Measurements from ENCODE around the gene LPIN2. TPM values are rescaled to one million over a fixed set of nuclear protein-coding genes. Genes with fewer than 3 reads are reported as not detected.

The LPIN2 gene
- total and polyA plus RNA-seq, 10 donors = 4.0 to 79.7 (median 51.3) TPM

- 61 to 76% (median 69%) methylated on average over 2 of the region's 2 CpGs for WGBS, 5 donors
Observed at GRCh38 chr18:3042379-3042778, 29.4 kb upstream of the LPIN2 start.

GRCh38 chr18:3041843-3042242, 28.9 kb upstream of the LPIN2 start:
- Histone ChIP-seq H3K27ac (peak overlapping the region in 5 of 8 donors; percentile 2 to 54 (median 42)), H3K9me3 (no peaks in the 10 kb centered on the region), H3K27me3 (replicated peaks in 1 of 7) (peaks cover 0 to 5% (median 0%) of the 10 kb centered on the region in 7 donors), H3K4me1 (peaks cover 3 to 48% (median 23%) of the 10 kb centered on the region in 6 donors), H3K4me3 (no peak overlapping the region), H3K36me3 (no peaks in the 10 kb centered on the region)
- no peak for DNase-seq
- intact Hi-C loops (cut with DNase I; ENCODE audit: low total_unique reads) = no loop called here
- 72 to 84% (median 75%) methylated on average over 5 of the region's 5 CpGs for WGBS, 5 donors
- TF ChIP-seq POLR2A (IDR thresholded peaks at IDR 0.05) = no peak
- TF ChIP-seq, protein P1, sequence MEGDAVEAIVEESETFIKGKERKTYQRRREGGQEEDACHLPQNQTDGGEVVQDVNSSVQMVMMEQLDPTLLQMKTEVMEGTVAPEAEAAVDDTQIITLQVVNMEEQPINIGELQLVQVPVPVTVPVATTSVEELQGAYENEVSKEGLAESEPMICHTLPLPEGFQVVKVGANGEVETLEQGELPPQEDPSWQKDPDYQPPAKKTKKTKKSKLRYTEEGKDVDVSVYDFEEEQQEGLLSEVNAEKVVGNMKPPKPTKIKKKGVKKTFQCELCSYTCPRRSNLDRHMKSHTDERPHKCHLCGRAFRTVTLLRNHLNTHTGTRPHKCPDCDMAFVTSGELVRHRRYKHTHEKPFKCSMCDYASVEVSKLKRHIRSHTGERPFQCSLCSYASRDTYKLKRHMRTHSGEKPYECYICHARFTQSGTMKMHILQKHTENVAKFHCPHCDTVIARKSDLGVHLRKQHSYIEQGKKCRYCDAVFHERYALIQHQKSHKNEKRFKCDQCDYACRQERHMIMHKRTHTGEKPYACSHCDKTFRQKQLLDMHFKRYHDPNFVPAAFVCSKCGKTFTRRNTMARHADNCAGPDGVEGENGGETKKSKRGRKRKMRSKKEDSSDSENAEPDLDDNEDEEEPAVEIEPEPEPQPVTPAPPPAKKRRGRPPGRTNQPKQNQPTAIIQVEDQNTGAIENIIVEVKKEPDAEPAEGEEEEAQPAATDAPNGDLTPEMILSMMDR (IDR thresholded peaks at IDR 0.05 in 8 of 11, conservative IDR thresholded peaks at IDR 0.05 in 3 of 11) = no peak
- no peak for TF ChIP-seq POLR2AphosphoS5 (IDR thresholded peaks at IDR 0.05)

More at GRCh38 chr18:3042379-3042778, 29.4 kb upstream of the LPIN2 start:
- no peak for TF ChIP-seq POLR2AphosphoS5 (IDR thresholded peaks at IDR 0.05)
- TF ChIP-seq POLR2A (IDR thresholded peaks at IDR 0.05) = no peak
- TF ChIP-seq, protein P1 (IDR thresholded peaks at IDR 0.05 in 8 of 11, conservative IDR thresholded peaks at IDR 0.05 in 3 of 11) = no peak
- intact Hi-C loops (cut with DNase I; ENCODE audit: low total_unique reads) = no loop called here
- Histone ChIP-seq H3K36me3 (no peaks in the 10 kb centered on the region), H3K4me3 (no peak overlapping the region), H3K9me3 (no peaks in the 10 kb centered on the region), H3K4me1 (peaks cover under 1 to 43% (median 19%) of the 10 kb centered on the region in 6 donors), H3K27ac (peak overlapping the region in 4 of 8 donors; percentile 34 to 54 (median 46)), H3K27me3 (replicated peaks in 1 of 7) (peaks cover 0 to 7% (median 0%) of the 10 kb centered on the region in 7 donors)
- DNase-seq = no peak

GRCh38 chr18:3040881-3041280, 27.9 kb upstream of the LPIN2 start:
- Histone ChIP-seq H3K9me3 (no peaks in the 10 kb centered on the region), H3K27me3 (replicated peaks in 1 of 7) (peaks cover 0 to 5% (median 0%) of the 10 kb centered on the region in 7 donors), H3K27ac (no peak overlapping the region), H3K4me1 (peaks cover 3 to 46% (median 24%) of the 10 kb centered on the region in 6 donors), H3K36me3 (no peaks in the 10 kb centered on the region), H3K4me3 (no peak overlapping the region)
- 91 to 98% (median 94%) methylated on average over 8 of the region's 8 CpGs for WGBS, 5 donors
- DNase-seq = no peak
- TF ChIP-seq POLR2AphosphoS5 (IDR thresholded peaks at IDR 0.05) (no peak), POLR2A (IDR thresholded peaks at IDR 0.05) (no peak)
- TF ChIP-seq, protein P1 (IDR thresholded peaks at IDR 0.05 in 8 of 11, conservative IDR thresholded peaks at IDR 0.05 in 3 of 11) = no peak
- intact Hi-C loops (cut with DNase I; ENCODE audit: low total_unique reads) = no loop called here

DNA sequence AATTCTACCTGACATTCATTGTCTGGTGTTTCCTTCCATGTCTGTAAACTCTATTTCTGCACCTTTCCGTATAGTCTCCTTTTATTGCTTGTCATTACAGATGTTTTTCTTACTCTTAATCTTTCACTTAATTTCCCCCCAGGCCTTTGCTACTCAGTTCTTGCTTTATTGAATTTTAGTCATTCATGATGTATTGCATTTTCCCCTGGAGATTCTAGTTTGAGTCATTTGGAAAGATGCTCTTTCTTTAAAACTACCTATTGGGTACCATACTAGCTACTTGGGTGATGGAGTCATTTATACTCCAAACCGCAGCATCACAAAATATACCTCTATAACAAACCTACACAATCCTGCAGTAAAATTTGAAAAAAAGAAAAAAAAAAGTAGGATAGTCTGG, 27.2 kb upstream of the LPIN2 start:
- H3K4me3 ChIP-seq = no peak overlapping the region
- no peak for DNase-seq
- intact Hi-C loops (cut with DNase I; ENCODE audit: low total_unique reads) = no loop called here
- peaks cover 0 to 5% (median 0%) of the 10 kb centered on the region in 7 donors for H3K27me3 ChIP-seq (replicated peaks in 1 of 7)
- H3K4me1 ChIP-seq = peaks cover 3 to 39% (median 19%) of the 10 kb centered on the region in 6 donors
- 87 to 97% (median 91%) methylated on average over 2 of the region's 2 CpGs for WGBS, 5 donors
- H3K27ac ChIP-seq = no peak overlapping the region
- H3K36me3 ChIP-seq = no peaks in the 10 kb centered on the region
- no peak for TF ChIP-seq POLR2A (IDR thresholded peaks at IDR 0.05)
- TF ChIP-seq, protein P1 (IDR thresholded peaks at IDR 0.05 in 8 of 11, conservative IDR thresholded peaks at IDR 0.05 in 3 of 11) = no peak
- TF ChIP-seq POLR2AphosphoS5 (IDR thresholded peaks at IDR 0.05) = no peak
- H3K9me3 ChIP-seq = no peaks in the 10 kb centered on the region

Data from spleen (tissue), 11 donors.